Prostate gland (tissue), 2 donors: ENCODE results near the gene CNRIP1. TPM values are rescaled to one million over a fixed set of nuclear protein-coding genes. Genes with fewer than 3 reads are reported as not detected.

Experiments
- DNase-seq: peaks from one replicate; pipeline ENCODE4 v3.0.0-alpha.2; 2019; ENCODE audit warnings: low spot score
- H3K27ac ChIP-seq, 2 donors: fragments of 200-600 bp; sonication (generic); 2 replicates each; pipeline ENCODE4 v1.5.1; 2017 to 2019
- H3K27me3 ChIP-seq: fragments of 200-600 bp; sonication (generic); replicated peaks from 2 replicates; pipeline ENCODE4 v1.5.1; 2019; ENCODE audit not compliant: insufficient read depth
- H3K36me3 ChIP-seq, 2 donors: fragments of 200-600 bp; sonication (generic); 1 replicate in 1 of 2; 2 replicates in 1 of 2; pipeline versions ENCODE4 v1.5.1 to v1.8.1; 2017 to 2019
- H3K4me1 ChIP-seq: fragments of 200-600 bp; sonication (generic); replicated peaks from 2 replicates; pipeline ENCODE4 v1.5.1; 2019
- H3K4me3 ChIP-seq, 2 donors: fragments of 200-600 bp; sonication (generic); 2 replicates each; pipeline ENCODE4 v1.5.1; 2017 to 2019
- H3K9me3 ChIP-seq: fragments of 200-600 bp; sonication (generic); 2 replicates; pipeline ENCODE4 v1.5.1; 2017
- CTCF ChIP-seq, 4 experiments: fragments of 200-600 bp in 2 of 4; fragments of 450-650 bp in 2 of 4; sonication (generic) in 2 of 4; IDR thresholded peaks; 1 replicate in 3 of 4; 2 replicates in 1 of 4; pipeline ENCODE4 v1.5.1; 2016 to 2019; ENCODE audit warnings: antibody characterized with exemption in 4 of 4, mild to moderate bottlenecking in 2 of 4, moderate library complexity in 2 of 4
- POLR2A ChIP-seq: fragments of 450-650 bp; IDR thresholded peaks from one replicate; pipeline ENCODE4 v1.6.1; 2016; ENCODE audit warnings: antibody characterized with exemption, mild to moderate bottlenecking
- POLR2AphosphoS5 ChIP-seq: sonication (generic); formaldehyde crosslinking; IDR thresholded peaks from one replicate; pipeline ENCODE4 v1.6.1; 2017; ENCODE audit warnings: antibody characterized with exemption
- WGBS: methylation state at CpG from one replicate; pipeline ENCODE4 v1.1.5; 2018; 5-methylcytosine and 5-hydroxymethylcytosine counted together
- intact Hi-C: fragments of 100-400 bp; cut with DNase I; formaldehyde crosslinking; loops from one replicate; pipeline ENCODE4 v1.14.2; 2022
- total RNA-seq, 2 donors: library from RNA; depleted of rRNA; stranded (reverse); fragments of >200 nt; gene quantifications; one replicate each; pipeline ENCODE4 v1.1.0, GENCODE V29; 2016

Gene CNRIP1
- total RNA-seq, 2 donors from 2014 or later, result 3.6 to 16.5 TPM

GRCh38 chr2:68359889-68360288 is 40.1 kb upstream of the CNRIP1 start:
- TF ChIP-seq POLR2A (no peak), POLR2AphosphoS5 (no peak), CTCF (IDR thresholded peaks at IDR 0.05) (peak in 1 of 4 experiments; percentile 8)
- WGBS, result 73% methylated on average over 3 of the region's 3 CpGs
- Histone ChIP-seq H3K27me3 (no peaks in the 10 kb centered on the region), H3K27ac (no peak overlapping the region), H3K36me3 (no peaks in the 10 kb centered on the region), H3K4me1 (no peaks in the 10 kb centered on the region), H3K4me3 (no peak overlapping the region), H3K9me3 (no peaks in the 10 kb centered on the region)
- intact Hi-C loops, result loop anchor here (5.0 kb wide), 1 partner anchor 82 kb away; no protein-coding TSS in a partner anchor
- no peak for DNase-seq

- TF ChIP-seq POLR2A, result no peak
- TF ChIP-seq CTCF (IDR thresholded peaks at IDR 0.05), result peak in 2 of 4 experiments; percentile 19 to 24
- TF ChIP-seq POLR2AphosphoS5, result no peak
- intact Hi-C loops, result no loop called here
- DNase-seq, result peak; percentile 13
- 72% methylated on average over 6 of the region's 6 CpGs for WGBS
- no peaks in the 10 kb centered on the region for H3K4me1 ChIP-seq
- no peaks in the 10 kb centered on the region for H3K9me3 ChIP-seq
- no peaks in the 10 kb centered on the region for H3K27me3 ChIP-seq
- H3K4me3 ChIP-seq, result no peak overlapping the region
- H3K36me3 ChIP-seq, result no peaks in the 10 kb centered on the region
- H3K27ac ChIP-seq, result no peak overlapping the region
Measured at GRCh38 chr2:68357605-68358337, 38.0 kb upstream of the CNRIP1 start.

- no peak for TF ChIP-seq POLR2A
- TF ChIP-seq POLR2AphosphoS5, result no peak
- no peak for TF ChIP-seq CTCF (IDR thresholded peaks at IDR 0.05)
- no peak overlapping the region for H3K4me3 ChIP-seq
- no peak overlapping the region for H3K27ac ChIP-seq
- 93% methylated on average over 4 of the region's 4 CpGs for WGBS
- intact Hi-C loops, result no loop called here
- no peaks in the 10 kb centered on the region for H3K27me3 ChIP-seq
- no peak for DNase-seq
- H3K36me3 ChIP-seq, result no peaks in the 10 kb centered on the region
- H3K4me1 ChIP-seq, result no peaks in the 10 kb centered on the region
- H3K9me3 ChIP-seq, result no peaks in the 10 kb centered on the region
Measured at GRCh38 chr2:68356599-68357239, 37.0 kb upstream of the CNRIP1 start.

- Histone ChIP-seq H3K36me3 (no peaks in the 10 kb centered on the region), H3K27ac (no peak overlapping the region), H3K9me3 (no peaks in the 10 kb centered on the region), H3K4me1 (no peaks in the 10 kb centered on the region), H3K4me3 (no peak overlapping the region), H3K27me3 (no peaks in the 10 kb centered on the region)
- intact Hi-C loops, result no loop called here
- DNase-seq, result no peak
- TF ChIP-seq CTCF (IDR thresholded peaks at IDR 0.05) (no peak), POLR2AphosphoS5 (no peak), POLR2A (no peak)
- 10% methylated on average over 2 of the region's 2 CpGs for WGBS
Measured at GRCh38 chr2:68352651-68353391, 33.1 kb upstream of the CNRIP1 start.
